ENCODE measurements around the gene ZNF836. TPM values are rescaled to one million over a fixed set of nuclear protein-coding genes. Genes with fewer than 3 reads are reported as not detected.

ZNF836 gene
- 14.5 to 18.1 TPM (median 14.7 TPM) in 3 replicates for total RNA-seq
- long read RNA-seq, partial matches to known transcripts, result 0 of 1 reads
- long read RNA-seq, other reads (novel, unspliced or antisense), result 1 of 1 reads

DNA sequence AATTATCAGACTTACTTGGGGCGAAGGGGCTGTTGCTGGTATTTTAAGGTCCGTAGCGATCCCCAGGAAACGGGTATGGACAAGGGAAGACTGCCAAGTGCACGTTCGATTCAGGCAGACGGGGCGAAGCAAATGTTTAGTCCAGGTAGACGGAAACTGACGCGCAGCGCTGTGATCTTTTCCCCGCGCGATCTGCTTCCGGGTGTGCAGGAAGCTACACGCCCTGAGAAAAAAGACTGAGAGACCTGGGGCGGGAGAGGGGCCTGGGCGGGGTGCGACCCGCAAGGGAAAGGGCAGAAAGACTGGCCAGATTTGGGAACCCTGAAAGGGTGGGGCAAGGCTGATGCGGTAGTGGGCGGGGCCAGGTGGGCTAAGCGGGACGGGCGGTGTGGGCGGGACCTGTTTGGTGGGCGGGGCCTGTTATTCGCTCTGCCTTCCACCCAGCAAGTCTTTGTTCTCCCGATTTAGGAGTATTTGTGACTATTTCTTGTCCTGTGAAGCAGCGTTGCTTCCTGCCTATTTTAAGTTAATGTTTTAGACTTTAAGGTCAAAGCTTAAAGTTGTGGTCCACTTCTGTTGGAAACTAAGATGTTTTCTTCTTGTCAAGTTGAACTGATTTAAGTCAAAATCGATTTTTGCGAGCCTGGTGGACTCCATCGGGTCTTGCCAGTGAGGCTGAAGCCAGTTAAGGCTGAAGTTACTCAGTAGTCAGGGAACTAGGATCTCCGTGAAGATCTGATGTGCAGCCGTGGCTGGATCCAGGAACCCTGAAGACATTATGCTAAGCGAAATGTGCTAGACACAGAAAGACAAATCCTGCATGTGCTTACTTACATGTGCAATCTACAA is at the start of gene ZNF836:
Gene ZNF836, minus strand, starts transcription at position 301 of the 849 bp plus-strand sequence. CDS start 3,549 bp downstream, outside the sequence.
- no peaks in the 10 kb centered on the region for H3K27me3 Mint-ChIP-seq (ENCODE audit: low read depth)
- peak within 1 kb of the TSS; percentile 95 for H3K27ac Mint-ChIP-seq (ENCODE audit: unreplicated experiment)
- no peak for DNase-seq (ENCODE audit: low spot score)
- peaks cover 18% of the 10 kb centered on the region for H3K36me3 Mint-ChIP-seq (ENCODE audit: low read depth)
- peaks cover 25% of the 10 kb centered on the region for H3K4me1 Mint-ChIP-seq (ENCODE audit: low read depth)
- H3K4me3 Mint-ChIP-seq (ENCODE audit: unreplicated experiment), result peak within 1 kb of the TSS; percentile 94
- TF ChIP-seq, protein P1, sequence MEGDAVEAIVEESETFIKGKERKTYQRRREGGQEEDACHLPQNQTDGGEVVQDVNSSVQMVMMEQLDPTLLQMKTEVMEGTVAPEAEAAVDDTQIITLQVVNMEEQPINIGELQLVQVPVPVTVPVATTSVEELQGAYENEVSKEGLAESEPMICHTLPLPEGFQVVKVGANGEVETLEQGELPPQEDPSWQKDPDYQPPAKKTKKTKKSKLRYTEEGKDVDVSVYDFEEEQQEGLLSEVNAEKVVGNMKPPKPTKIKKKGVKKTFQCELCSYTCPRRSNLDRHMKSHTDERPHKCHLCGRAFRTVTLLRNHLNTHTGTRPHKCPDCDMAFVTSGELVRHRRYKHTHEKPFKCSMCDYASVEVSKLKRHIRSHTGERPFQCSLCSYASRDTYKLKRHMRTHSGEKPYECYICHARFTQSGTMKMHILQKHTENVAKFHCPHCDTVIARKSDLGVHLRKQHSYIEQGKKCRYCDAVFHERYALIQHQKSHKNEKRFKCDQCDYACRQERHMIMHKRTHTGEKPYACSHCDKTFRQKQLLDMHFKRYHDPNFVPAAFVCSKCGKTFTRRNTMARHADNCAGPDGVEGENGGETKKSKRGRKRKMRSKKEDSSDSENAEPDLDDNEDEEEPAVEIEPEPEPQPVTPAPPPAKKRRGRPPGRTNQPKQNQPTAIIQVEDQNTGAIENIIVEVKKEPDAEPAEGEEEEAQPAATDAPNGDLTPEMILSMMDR (IDR thresholded peaks at IDR 0.05), result no peak
- H3K9me3 Mint-ChIP-seq (ENCODE audit: low read depth), result peaks cover 5% of the 10 kb centered on the region

GRCh38 chr19:52221031-52221430 is 49.6 kb upstream of the ZNF836 start:
- Mint-ChIP-seq H3K36me3 (ENCODE audit: low read depth) (peaks cover 73% of the 10 kb centered on the region), H3K27ac (ENCODE audit: unreplicated experiment) (no peak overlapping the region), H3K4me1 (ENCODE audit: low read depth) (no peaks in the 10 kb centered on the region), H3K27me3 (ENCODE audit: low read depth) (no peaks in the 10 kb centered on the region), H3K4me3 (ENCODE audit: unreplicated experiment) (no peak overlapping the region), H3K9me3 (ENCODE audit: low read depth) (no peaks in the 10 kb centered on the region)
- TF ChIP-seq, protein P1 (IDR thresholded peaks at IDR 0.05), result no peak
- DNase-seq (ENCODE audit: low spot score), result no peak

GRCh38 chr19:52219611-52220010 is 48.2 kb upstream of the ZNF836 start:
- Mint-ChIP-seq H3K4me1 (ENCODE audit: low read depth) (no peaks in the 10 kb centered on the region), H3K27me3 (ENCODE audit: low read depth) (no peaks in the 10 kb centered on the region), H3K27ac (ENCODE audit: unreplicated experiment) (no peak overlapping the region), H3K4me3 (ENCODE audit: unreplicated experiment) (no peak overlapping the region), H3K9me3 (ENCODE audit: low read depth) (no peaks in the 10 kb centered on the region), H3K36me3 (ENCODE audit: low read depth) (peaks cover 69% of the 10 kb centered on the region)
- TF ChIP-seq, protein P1 (IDR thresholded peaks at IDR 0.05), result no peak
- no peak for DNase-seq (ENCODE audit: low spot score)

- Mint-ChIP-seq H3K36me3 (ENCODE audit: low read depth) (peaks cover 66% of the 10 kb centered on the region), H3K27me3 (ENCODE audit: low read depth) (no peaks in the 10 kb centered on the region)
- TF ChIP-seq, protein P1 (IDR thresholded peaks at IDR 0.05), result no peak
Measured at GRCh38 chr19:52217576-52217975, 46.2 kb upstream of the ZNF836 start.

DNA sequence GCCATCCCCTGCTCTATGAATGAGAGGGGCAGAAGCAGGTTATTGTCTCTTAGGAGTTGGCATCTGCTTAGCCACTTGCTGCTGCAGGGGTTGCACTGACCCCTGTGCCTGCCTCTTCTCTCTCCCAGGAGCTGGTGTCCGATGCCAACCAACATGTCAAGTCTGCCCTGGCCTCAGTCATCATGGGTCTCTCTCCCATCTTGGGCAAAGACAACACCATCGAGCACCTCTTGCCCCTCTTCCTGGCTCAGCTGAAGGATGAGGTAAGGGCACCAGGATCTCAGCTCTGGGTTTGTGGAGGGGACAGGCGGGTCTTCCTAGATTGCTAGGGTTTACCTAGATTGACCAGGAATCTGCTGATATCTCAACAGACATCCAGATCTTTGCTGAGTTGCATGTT is 45.0 kb upstream of the ZNF836 start:
- Mint-ChIP-seq H3K27ac (ENCODE audit: unreplicated experiment) (no peak overlapping the region), H3K4me1 (ENCODE audit: low read depth) (peaks cover 3% of the 10 kb centered on the region), H3K27me3 (ENCODE audit: low read depth) (no peaks in the 10 kb centered on the region), H3K4me3 (ENCODE audit: unreplicated experiment) (no peak overlapping the region), H3K9me3 (ENCODE audit: low read depth) (no peaks in the 10 kb centered on the region), H3K36me3 (ENCODE audit: low read depth) (peaks cover 67% of the 10 kb centered on the region)
- no peak for DNase-seq (ENCODE audit: low spot score)
- TF ChIP-seq, protein P1 (IDR thresholded peaks at IDR 0.05), result no peak

More at GRCh38 chr19:52217576-52217975, 46.2 kb upstream of the ZNF836 start:
- no peak overlapping the region for H3K4me3 Mint-ChIP-seq (ENCODE audit: unreplicated experiment)
- peaks cover 3% of the 10 kb centered on the region for H3K4me1 Mint-ChIP-seq (ENCODE audit: low read depth)
- no peak for DNase-seq (ENCODE audit: low spot score)
- H3K9me3 Mint-ChIP-seq (ENCODE audit: low read depth), result no peaks in the 10 kb centered on the region
- H3K27ac Mint-ChIP-seq (ENCODE audit: unreplicated experiment), result peak overlapping the region; percentile 19

Measured in chondrocyte (in vitro differentiated cells).